Mucosa of gallbladder (tissue), 1 donor: Measurements from ENCODE around the gene RAB12. TPM values are rescaled to one million over a fixed set of nuclear protein-coding genes. Genes with fewer than 3 reads are reported as not detected.
"Not testable (repeated sequence)": the region's sequence is repeated elsewhere in the genome, so short reads cannot be mapped to it uniquely, and the experiment has no call there.

Experiments
- DNase-seq: peaks from one replicate; pipeline ENCODE4 v3.0.0-alpha.2; 2020; ENCODE audit warnings: low spot score
- total RNA-seq: library from RNA; stranded (reverse); gene quantifications from one replicate; pipeline ENCODE4 v1.2.1, GENCODE V29; 2021
- donor health status: DM: no; HTN: no; CAD: no.

The RAB12 gene
- total RNA-seq, 1 donor from 2014 or later = 26.3 TPM

- DNase-seq = no peak
These were observed 2.8 kb downstream of the RAB12 start for GRCh38 chr18:8611916-8612576.

- no peak for DNase-seq
These were observed 5.6 kb downstream of the RAB12 start for GRCh38 chr18:8614875-8615274.

- peak; percentile 24 for DNase-seq
These were observed 6.3 kb downstream of the RAB12 start for GRCh38 chr18:8615397-8616027.

GRCh38 chr18:8616028-8616401, 6.8 kb downstream of the RAB12 start:
- DNase-seq = no peak

- DNase-seq = no peak
These were observed 8.7 kb downstream of the RAB12 start for GRCh38 chr18:8617907-8618306.

- DNase-seq = no peak
These were observed 9.8 kb downstream of the RAB12 start for GRCh38 chr18:8619041-8619440.

GRCh38 chr18:8619835-8620577, 10.8 kb downstream of the RAB12 start:
- no peak for DNase-seq

GRCh38 chr18:8620845-8621244, 11.6 kb downstream of the RAB12 start:
- no peak for DNase-seq

GRCh38 chr18:8622625-8623024, 13.4 kb downstream of the RAB12 start:
- not testable (repeated sequence) for DNase-seq

GRCh38 chr18:8623549-8624106, 14.4 kb downstream of the RAB12 start:
- no peak for DNase-seq

GRCh38 chr18:8625461-8626092, 16.3 kb downstream of the RAB12 start:
- no peak for DNase-seq

GRCh38 chr18:8626414-8627106, 17.3 kb downstream of the RAB12 start:
- DNase-seq = no peak

- no peak for DNase-seq
These were observed 17.9 kb downstream of the RAB12 start for GRCh38 chr18:8627107-8627472.

- DNase-seq = no peak
These were observed 18.3 kb downstream of the RAB12 start for GRCh38 chr18:8627540-8627939.

GRCh38 chr18:8629602-8630001, 20.4 kb downstream of the RAB12 start:
- DNase-seq = no peak

- DNase-seq = no peak
These were observed 21.3 kb downstream of the RAB12 start for GRCh38 chr18:8630546-8630945.

- DNase-seq = no peak
These were observed 22.0 kb downstream of the RAB12 start for GRCh38 chr18:8631265-8631664.

- DNase-seq = no peak
These were observed 23.1 kb downstream of the RAB12 start for GRCh38 chr18:8632386-8632785.

- no peak for DNase-seq
These were observed 25.3 kb downstream of the RAB12 start for GRCh38 chr18:8634508-8634907.

- no peak for DNase-seq
These were observed 25.9 kb downstream of the RAB12 start for GRCh38 chr18:8635087-8635486.

GRCh38 chr18:8639762-8640161, 30.5 kb downstream of the RAB12 start:
- DNase-seq = no peak
